Fibroblast of peridontal ligament (primary cell): ENCODE data around the gene BAZ1A.

Experiments
- DNase-seq: peaks from one replicate; pipeline ENCODE4 v3.0.0-alpha.2; 2010; ENCODE audit errors: extremely low read depth

The BAZ1A gene

GRCh38 chr14:34875031-34875922 lies at the start of gene BAZ1A:
BAZ1A (minus strand) TSS chr14:34875360; CDS start chr14:34874604, 756 bp downstream.
- DNase-seq: peak; percentile 82

GRCh38 chr14:34920339-34920738 lies 45.2 kb upstream of the BAZ1A start:
- no peak for DNase-seq

GRCh38 chr14:34913619-34914018 lies 38.5 kb upstream of the BAZ1A start:
- DNase-seq: no peak

- no peak for DNase-seq
Measured at GRCh38 chr14:34912966-34913365, 37.8 kb upstream of the BAZ1A start.

GRCh38 chr14:34912182-34912581 lies 37.0 kb upstream of the BAZ1A start:
- no peak for DNase-seq

GRCh38 chr14:34911209-34912150 lies 36.3 kb upstream of the BAZ1A start:
- peak; percentile 62 for DNase-seq

- DNase-seq: no peak
Measured at GRCh38 chr14:34906287-34906686, 31.1 kb upstream of the BAZ1A start.

GRCh38 chr14:34895277-34895676 lies 20.1 kb upstream of the BAZ1A start:
- no peak for DNase-seq

GRCh38 chr14:34890937-34891336 lies 15.8 kb upstream of the BAZ1A start:
- DNase-seq: no peak

GRCh38 chr14:34888186-34888585 lies 13.0 kb upstream of the BAZ1A start:
- DNase-seq: no peak

GRCh38 chr14:34883954-34884353 lies 8.8 kb upstream of the BAZ1A start:
- DNase-seq: no peak

- DNase-seq: peak; percentile 37
Measured at GRCh38 chr14:34874386-34875030, 652 bp downstream of the BAZ1A start.

GRCh38 chr14:34873589-34874385 lies 1.4 kb downstream of the BAZ1A start:
- no peak for DNase-seq

GRCh38 chr14:34872822-34873588 lies 2.2 kb downstream of the BAZ1A start:
- peak; percentile 67 for DNase-seq

- DNase-seq: no peak
Measured at GRCh38 chr14:34867199-34867598, 8.0 kb downstream of the BAZ1A start.

GRCh38 chr14:34865889-34866574 lies 9.1 kb downstream of the BAZ1A start:
- DNase-seq: no peak

- DNase-seq: no peak
Measured at GRCh38 chr14:34863844-34864243, 11.3 kb downstream of the BAZ1A start.

GRCh38 chr14:34858765-34859164 lies 16.4 kb downstream of the BAZ1A start:
- no peak for DNase-seq

- no peak for DNase-seq
Measured at GRCh38 chr14:34857689-34858449, 17.3 kb downstream of the BAZ1A start.
